ENCODE data around the gene SPEG.

The SPEG gene

GRCh38 chr2:219440388-219441256, 6.0 kb downstream of the SPEG start:
- no peak for DNase-seq (ENCODE audit: low spot score)
- TF ChIP-seq CTCF (IDR thresholded peaks at IDR 0.05; ENCODE audit: extremely low read depth, missing control alignments), result no peak

GRCh38 chr2:219441451-219442255, 7.0 kb downstream of the SPEG start:
- DNase-seq (ENCODE audit: low spot score), result peak; percentile 83

GRCh38 chr2:219442256-219443015, 7.8 kb downstream of the SPEG start:
- no peak for DNase-seq (ENCODE audit: low spot score)
- no peak for TF ChIP-seq CTCF (IDR thresholded peaks at IDR 0.05; ENCODE audit: extremely low read depth, missing control alignments)

More at GRCh38 chr2:219441451-219442255, 7.0 kb downstream of the SPEG start:
- TF ChIP-seq CTCF (IDR thresholded peaks at IDR 0.05; ENCODE audit: extremely low read depth, missing control alignments), result no peak

- no peak for TF ChIP-seq CTCF (IDR thresholded peaks at IDR 0.05; ENCODE audit: extremely low read depth, missing control alignments)
- no peak for DNase-seq (ENCODE audit: low spot score)
Observed at GRCh38 chr2:219443016-219443696, 8.5 kb downstream of the SPEG start.

GRCh38 chr2:219443697-219444023, 9.0 kb downstream of the SPEG start:
- TF ChIP-seq CTCF (IDR thresholded peaks at IDR 0.05; ENCODE audit: extremely low read depth, missing control alignments), result no peak

GRCh38 chr2:219444566-219445091, 10.0 kb downstream of the SPEG start:
- no peak for TF ChIP-seq CTCF (IDR thresholded peaks at IDR 0.05; ENCODE audit: extremely low read depth, missing control alignments)
- no peak for DNase-seq (ENCODE audit: low spot score)

More at GRCh38 chr2:219443697-219444023, 9.0 kb downstream of the SPEG start:
- no peak for DNase-seq (ENCODE audit: low spot score)

All from GM20000 (cell line).